PC-3 (cell line): ENCODE measurements around the gene PAPPA. TPM values are rescaled to one million over a fixed set of nuclear protein-coding genes. Genes with fewer than 3 reads are reported as not detected.

Experiments used
- ATAC-seq: fragments of 200-7000 bp; cut with Tn5 transposase; 2 replicates; pipeline ENCODE4 v1.9.1; 2020; ENCODE audit warnings: mild to moderate bottlenecking, moderate library complexity
- BruUV-seq: library from RNA; stranded (reverse); fragments of 400-500 nt; replicated peaks from 2 replicates; lab custom pipeline; 2021; lab: Mats Ljungman, UMichigan
- CTCF ChIA-PET: fragments of 300-600 bp; sonication (Branson Sonifier 250); formaldehyde crosslinking; loops from one replicate; lab custom pipeline; 2022; ENCODE audit warnings: antibody characterized with exemption; lab: Charles Lee
- POLR2A ChIA-PET: fragments of 300-600 bp; sonication (Branson Sonifier 250); formaldehyde crosslinking; loops from one replicate; lab custom pipeline; 2022; ENCODE audit warnings: antibody characterized with exemption; ENCODE audit not compliant: unreplicated experiment; lab: Charles Lee
- DNase-seq: peaks from one replicate; pipeline ENCODE4 v3.0.0-alpha.2; 2015
- H2AFZ ChIP-seq: fragments of 300-600 bp; sonication (generic); 2 replicates; pipeline ENCODE4 v1.6.0; 2016; ENCODE audit warnings: antibody characterized with exemption, low read length
- H3F3A ChIP-seq: fragments of 300-600 bp; sonication (generic); one replicate; pipeline ENCODE4 v1.6.0; 2017; ENCODE audit warnings: antibody characterized with exemption, low read length, control low read depth, mild to moderate bottlenecking; ENCODE audit not compliant: unreplicated experiment
- H3K27ac ChIP-seq: fragments of 300-600 bp; sonication (generic); 2 replicates; pipeline ENCODE4 v1.5.1; 2016; ENCODE audit warnings: mild to moderate bottlenecking, low read length
- H3K27me3 ChIP-seq: fragments of 300-600 bp; sonication (generic); 2 replicates; pipeline ENCODE4 v1.6.1; 2016; ENCODE audit warnings: low read length, mixed read lengths
- H3K36me3 ChIP-seq: fragments of 300-600 bp; sonication (generic); 2 replicates; pipeline ENCODE4 v1.6.1; 2016; ENCODE audit warnings: low read depth, mixed run types, low read length, mixed read lengths
- H3K4me1 ChIP-seq: fragments of 300-600 bp; sonication (generic); 2 replicates; pipeline ENCODE4 v1.5.1; 2016; ENCODE audit warnings: low read length; ENCODE audit not compliant: insufficient read depth
- H3K4me2 ChIP-seq: fragments of 300-600 bp; sonication (generic); 2 replicates; pipeline ENCODE4 v1.6.0; 2016; ENCODE audit warnings: low read length
- H3K4me3 ChIP-seq: fragments of 300-600 bp; sonication (generic); 2 replicates; pipeline ENCODE4 v1.5.1; 2016; ENCODE audit warnings: mild to moderate bottlenecking, low read length, mixed read lengths
- H3K79me2 ChIP-seq: fragments of 300-600 bp; sonication (generic); 2 replicates; pipeline ENCODE4 v1.6.1; 2017; ENCODE audit warnings: low read length, mixed read lengths
- H3K9ac ChIP-seq: fragments of 300-600 bp; sonication (generic); 2 replicates; pipeline ENCODE4 v1.6.0; 2016; ENCODE audit warnings: mild to moderate bottlenecking, low read length
- H3K9me2 ChIP-seq: fragments of 300-600 bp; sonication (generic); replicated peaks from 2 replicates; pipeline ENCODE4 v1.6.1; 2016; ENCODE audit warnings: mixed run types, low read length, mixed read lengths
- H3K9me3 ChIP-seq: fragments of 300-600 bp; sonication (generic); 2 replicates; pipeline ENCODE4 v1.6.1; 2016; ENCODE audit warnings: low read length, mixed read lengths
- H4K20me1 ChIP-seq: fragments of 300-600 bp; sonication (generic); 2 replicates; pipeline ENCODE4 v1.6.1; 2016; ENCODE audit warnings: low read length, mixed read lengths
- CTCF ChIP-seq: fragments of 300-600 bp; sonication (generic); conservative IDR thresholded peaks from 2 replicates; pipeline ENCODE4 v1.5.1; 2017; ENCODE audit warnings: antibody characterized with exemption, low read depth, mild to moderate bottlenecking, low read length
- EZH2 ChIP-seq: fragments of 300-600 bp; sonication (generic); IDR thresholded peaks from one replicate; pipeline ENCODE4 v1.6.1; 2017; ENCODE audit warnings: antibody characterized with exemption, mild to moderate bottlenecking, low read length; ENCODE audit not compliant: unreplicated experiment
- EZH2phosphoT487 ChIP-seq: fragments of 300-600 bp; sonication (generic); IDR thresholded peaks from 2 replicates; pipeline ENCODE4 v1.6.1; 2018; ENCODE audit warnings: mild to moderate bottlenecking, antibody characterized with exemption, low read length, borderline replicate concordance
- intact Hi-C: fragments of 100-400 bp; cut with micrococcal nuclease; formaldehyde crosslinking; loops from 2 replicates; pipeline ENCODE4 v1.9.0; 2023
- total RNA-seq: library from RNA; depleted of rRNA; stranded (reverse); fragments of >200 nt; gene quantifications from 2 replicates; pipeline ENCODE4 v1.2.3, GENCODE V29; 2014

The PAPPA gene
- total RNA-seq, 1 experiment from 2014 or later = not detected

GRCh38 chr9:116155698-116156039 is 2.1 kb downstream of the PAPPA start:
- no TSS peak for BruUV-seq
- intact Hi-C loops = no loop called here
- H3F3A ChIP-seq = no peaks in the 10 kb centered on the region
- no peaks in the 10 kb centered on the region for H3K79me2 ChIP-seq
- H4K20me1 ChIP-seq = no peaks in the 10 kb centered on the region
- H3K9me2 ChIP-seq = no peaks in the 10 kb centered on the region
- no peak for DNase-seq
- POLR2A ChIA-PET = interaction anchor here (0.6 kb wide), 1 partner anchor 805 kb away, joined by 12 read pairs; no protein-coding TSS in a partner anchor
- peaks cover 19% of the 10 kb centered on the region for H3K4me1 ChIP-seq
- CTCF ChIA-PET = no interaction called here
- no peak overlapping the region for H3K27ac ChIP-seq
- no peak for ATAC-seq
- TF ChIP-seq EZH2 (no peak), CTCF (no peak)
- H3K36me3 ChIP-seq = no peaks in the 10 kb centered on the region
- no peak overlapping the region for H3K4me2 ChIP-seq
- no peak overlapping the region for H2AFZ ChIP-seq
- no peak overlapping the region for H3K4me3 ChIP-seq
- H3K9ac ChIP-seq = no peak overlapping the region
- no peaks in the 10 kb centered on the region for H3K9me3 ChIP-seq
- H3K27me3 ChIP-seq = no peaks in the 10 kb centered on the region

GRCh38 chr9:116156621-116157314 is 3.2 kb downstream of the PAPPA start:
- no peak overlapping the region for H3K9ac ChIP-seq
- intact Hi-C loops = no loop called here
- peak; percentile 71 for DNase-seq
- no peaks in the 10 kb centered on the region for H3K9me3 ChIP-seq
- H4K20me1 ChIP-seq = no peaks in the 10 kb centered on the region
- H3K4me3 ChIP-seq = peak overlapping the region; percentile 49; the same call in 1 of the 2 replicates
- no peak for ATAC-seq
- H3K4me2 ChIP-seq = peak overlapping the region; percentile 76
- H3K9me2 ChIP-seq = no peaks in the 10 kb centered on the region
- BruUV-seq = no TSS peak
- H3K79me2 ChIP-seq = no peaks in the 10 kb centered on the region
- H3K27ac ChIP-seq = no peak overlapping the region
- H3K36me3 ChIP-seq = no peaks in the 10 kb centered on the region
- POLR2A ChIA-PET = no interaction called here
- TF ChIP-seq CTCF (no peak), EZH2phosphoT487 (no peak), EZH2 (no peak)
- H3K27me3 ChIP-seq = no peaks in the 10 kb centered on the region
- H3K4me1 ChIP-seq = peaks cover 16% of the 10 kb centered on the region
- H3F3A ChIP-seq = no peaks in the 10 kb centered on the region
- peak overlapping the region; percentile 43 for H2AFZ ChIP-seq
- CTCF ChIA-PET = no interaction called here

GRCh38 chr9:116157436-116158138 is 4.0 kb downstream of the PAPPA start:
- Histone ChIP-seq H4K20me1 (no peaks in the 10 kb centered on the region), H3K27me3 (no peaks in the 10 kb centered on the region), H3K9me3 (no peaks in the 10 kb centered on the region), H3K36me3 (no peaks in the 10 kb centered on the region), H3K27ac (no peak overlapping the region), H3K4me1 (peaks cover 8% of the 10 kb centered on the region), H3K9ac (no peak overlapping the region), H2AFZ (no peak overlapping the region), H3K4me3 (no peak overlapping the region), H3K9me2 (no peaks in the 10 kb centered on the region), H3F3A (no peaks in the 10 kb centered on the region), H3K4me2 (no peak overlapping the region), H3K79me2 (no peaks in the 10 kb centered on the region)
- TF ChIP-seq EZH2phosphoT487 = no peak
- no peak for TF ChIP-seq EZH2
- TF ChIP-seq CTCF = no peak
- ChIA-PET POLR2A (no interaction called here), CTCF (no interaction called here)
- DNase-seq (no peak), ATAC-seq (no peak)
- intact Hi-C loops = no loop called here
- no TSS peak for BruUV-seq
